Prostate gland (tissue), 2 donors: Measurements from ENCODE around the gene PDZRN3.

Experiments
- CTCF ChIP-seq, 4 experiments: fragments of 200-600 bp in 2 of 4; fragments of 450-650 bp in 2 of 4; sonication (generic) in 2 of 4; IDR thresholded peaks; 1 replicate in 3 of 4; 2 replicates in 1 of 4; pipeline ENCODE4 v1.5.1; 2016 to 2019; ENCODE audit warnings: antibody characterized with exemption in 4 of 4, mild to moderate bottlenecking in 2 of 4, moderate library complexity in 2 of 4
- POLR2A ChIP-seq: fragments of 450-650 bp; IDR thresholded peaks from one replicate; pipeline ENCODE4 v1.6.1; 2016; ENCODE audit warnings: antibody characterized with exemption, mild to moderate bottlenecking

GRCh38 chr3:73349657-73350056 is 275.1 kb downstream of the PDZRN3 start:
- TF ChIP-seq CTCF (IDR thresholded peaks at IDR 0.05) (no peak), POLR2A (no peak)
